NCI-H2196 treated with DMSO at 0.1 percent for 48 hours (cell line): ENCODE data around the gene RRP9.

Experiments used
- DNase-seq: peaks from one replicate; lab custom pipeline; 2025; ENCODE audit not compliant: unreplicated experiment; lab: John Stamatoyannopoulos, UW

RRP9 gene

DNA sequence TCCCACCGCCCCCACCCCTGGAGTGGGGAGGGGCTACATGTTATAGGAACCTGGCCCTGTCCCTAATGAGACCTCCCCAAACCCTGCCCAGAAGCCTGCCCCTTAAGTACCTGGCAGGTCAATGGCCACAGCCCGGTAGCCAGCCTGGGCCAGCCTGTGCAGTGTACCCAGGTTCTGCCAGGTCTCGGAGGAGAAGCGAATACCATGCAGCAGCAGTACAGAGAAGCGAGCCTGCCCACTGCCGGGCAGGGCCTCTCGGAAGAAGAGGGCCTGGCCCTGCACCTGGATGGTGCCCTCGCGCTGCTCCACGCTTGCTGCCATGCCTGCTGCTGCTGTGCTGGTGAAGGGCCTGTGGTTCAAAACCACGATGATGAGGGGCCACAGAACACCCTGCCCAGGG is 29.6 kb upstream of the RRP9 start:
- DNase-seq: no peak

GRCh38 chr3:51970606-51971300 is 29.0 kb upstream of the RRP9 start:
- DNase-seq: no peak

- DNase-seq: no peak
Measured at GRCh38 chr3:51969841-51970240, 28.1 kb upstream of the RRP9 start.

DNA sequence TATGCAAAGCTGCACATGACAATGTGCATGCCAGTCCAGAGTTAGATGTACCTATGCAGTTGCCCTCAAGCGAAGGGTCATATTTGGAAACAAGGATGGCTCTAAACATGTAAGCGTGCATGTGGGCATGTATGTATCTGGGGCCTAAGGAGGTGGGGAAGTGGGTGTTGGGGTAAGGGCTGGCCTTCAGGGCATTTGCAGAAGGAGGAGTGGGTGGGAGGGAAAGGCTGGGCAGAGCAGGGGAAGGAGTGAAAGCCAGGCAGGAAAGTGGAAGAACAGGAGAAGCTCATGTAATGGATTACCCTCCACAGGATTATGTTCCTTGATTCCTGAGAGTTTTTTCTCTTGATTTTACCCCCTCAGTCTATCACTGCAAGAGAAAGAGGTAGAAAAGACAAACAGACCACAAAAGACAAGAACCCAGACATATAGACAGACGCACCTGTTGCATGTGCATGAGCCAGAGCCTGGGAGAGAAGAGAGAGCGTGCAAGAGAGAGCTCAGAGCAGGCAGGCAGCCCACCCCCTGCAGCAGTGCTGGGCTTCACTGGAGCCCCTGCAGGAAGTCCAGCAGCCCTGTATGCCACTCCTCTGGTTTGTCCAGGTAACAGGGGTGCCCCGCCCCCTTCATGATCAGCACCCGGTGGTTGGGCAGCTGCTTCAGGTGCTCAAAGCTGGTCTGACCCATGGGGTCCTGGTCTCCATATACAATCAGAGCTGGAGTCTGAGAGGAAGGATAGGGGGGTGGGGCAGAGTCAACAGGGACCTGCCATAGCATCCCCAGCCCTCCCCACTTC is 27.4 kb upstream of the RRP9 start:
- no peak for DNase-seq

GRCh38 chr3:51968170-51968775 is 26.6 kb upstream of the RRP9 start:
- no peak for DNase-seq

- no peak for DNase-seq
Measured at GRCh38 chr3:51967384-51968169, 25.9 kb upstream of the RRP9 start, which contains the start of gene PCBP4. Gene PCBP4 (minus strand): TSS chr3:51967454. CDS start chr3:51961240, 6,214 bp downstream.

GRCh38 chr3:51966922-51967383 is 25.2 kb upstream of the RRP9 start:
- DNase-seq: no peak

DNA sequence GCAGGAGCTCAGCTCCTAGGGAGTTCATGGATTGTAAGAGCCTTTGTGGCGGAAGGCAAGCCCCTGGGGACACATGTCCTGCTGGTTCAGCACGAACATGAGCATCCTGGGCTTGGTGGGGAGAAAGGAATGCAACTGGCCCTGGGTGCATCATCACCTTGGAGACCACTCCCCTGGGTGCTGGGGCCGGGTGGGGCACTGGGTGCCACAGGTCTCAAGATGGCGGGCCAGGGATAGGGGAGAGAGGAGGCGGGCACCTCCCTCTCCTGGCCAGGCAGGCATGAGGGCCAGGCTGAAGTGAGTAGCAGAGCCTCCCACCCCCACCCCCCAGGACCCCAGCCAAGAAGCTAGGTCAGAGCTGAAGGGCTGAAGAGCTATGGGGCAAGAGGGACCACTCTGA is 24.8 kb upstream of the RRP9 start:
- DNase-seq: no peak

- DNase-seq: no peak
Measured at GRCh38 chr3:51966016-51966415, 24.3 kb upstream of the RRP9 start.

- no peak for DNase-seq
Measured at GRCh38 chr3:51964521-51964920, 22.8 kb upstream of the RRP9 start.

DNA sequence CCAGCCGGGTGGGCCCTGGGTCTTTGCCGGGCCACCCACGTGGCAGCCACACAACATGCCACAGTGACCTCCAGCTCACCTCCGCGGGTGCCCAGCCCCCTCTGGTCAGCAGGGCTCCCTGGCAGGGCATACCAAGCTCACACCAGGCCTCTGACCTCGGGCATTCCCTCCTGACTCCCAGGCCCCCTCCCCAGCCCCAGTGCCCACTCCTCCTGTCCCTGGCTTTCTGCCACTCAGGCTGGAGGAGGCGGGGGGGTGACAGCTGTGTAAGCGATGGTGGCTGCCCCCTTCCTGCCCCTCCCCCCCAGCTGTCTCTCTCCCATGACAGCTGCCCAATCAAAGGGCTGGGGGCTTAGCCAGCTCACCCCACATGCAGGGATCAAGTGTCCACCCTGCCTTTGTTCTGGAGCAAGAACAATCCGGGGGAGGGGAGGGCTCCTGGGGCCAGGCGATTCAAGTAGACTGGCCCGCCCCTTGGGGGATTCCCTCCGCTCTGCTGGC is 22.3 kb upstream of the RRP9 start:
- no peak for DNase-seq

- no peak for DNase-seq
Measured at GRCh38 chr3:51962854-51963530, 21.3 kb upstream of the RRP9 start.

- no peak for DNase-seq
Measured at GRCh38 chr3:51961602-51962569, 20.2 kb upstream of the RRP9 start.

DNA sequence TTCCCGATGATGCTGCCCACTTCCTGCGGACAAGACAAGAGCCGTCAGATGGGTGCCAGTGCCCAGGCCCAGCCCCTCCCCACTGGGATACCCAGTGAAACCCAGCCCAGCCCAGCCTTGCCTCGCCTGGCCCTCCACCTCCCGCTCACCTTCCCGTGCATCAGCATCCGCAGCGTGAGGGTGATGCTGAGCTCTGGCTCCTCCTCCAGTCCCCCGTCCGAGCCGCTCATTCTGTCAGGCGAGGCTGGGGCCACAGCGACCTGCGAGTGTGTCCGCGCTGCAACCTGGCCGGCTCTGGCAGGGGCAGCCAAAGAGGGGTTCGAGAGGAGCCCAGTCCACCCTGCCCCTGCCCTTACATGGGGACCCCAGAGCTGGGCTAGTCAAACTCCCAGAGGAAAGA is 19.3 kb upstream of the RRP9 start:
- DNase-seq: no peak

DNA sequence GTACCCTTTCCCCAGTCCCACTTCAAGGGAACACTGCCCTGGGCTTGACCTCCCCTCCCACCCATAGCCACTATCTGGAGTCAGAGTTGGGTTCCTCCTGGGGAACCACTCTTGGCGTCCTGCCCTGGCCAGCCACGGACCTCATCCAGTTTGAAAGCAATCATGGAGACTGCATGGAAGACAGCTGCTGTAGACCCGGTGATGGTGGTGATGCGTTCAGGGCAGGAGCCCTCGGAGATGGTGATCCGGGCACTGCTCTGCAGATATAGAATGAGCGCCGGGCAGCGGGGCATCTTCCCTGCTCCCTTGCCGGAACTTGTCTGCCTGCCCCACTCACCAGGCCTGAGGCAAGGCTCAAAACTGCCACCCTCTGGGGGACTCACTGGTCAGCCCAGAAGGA is 18.7 kb upstream of the RRP9 start:
- DNase-seq: no peak

GRCh38 chr3:51959651-51960050 is 17.9 kb upstream of the RRP9 start:
- no peak for DNase-seq

DNA sequence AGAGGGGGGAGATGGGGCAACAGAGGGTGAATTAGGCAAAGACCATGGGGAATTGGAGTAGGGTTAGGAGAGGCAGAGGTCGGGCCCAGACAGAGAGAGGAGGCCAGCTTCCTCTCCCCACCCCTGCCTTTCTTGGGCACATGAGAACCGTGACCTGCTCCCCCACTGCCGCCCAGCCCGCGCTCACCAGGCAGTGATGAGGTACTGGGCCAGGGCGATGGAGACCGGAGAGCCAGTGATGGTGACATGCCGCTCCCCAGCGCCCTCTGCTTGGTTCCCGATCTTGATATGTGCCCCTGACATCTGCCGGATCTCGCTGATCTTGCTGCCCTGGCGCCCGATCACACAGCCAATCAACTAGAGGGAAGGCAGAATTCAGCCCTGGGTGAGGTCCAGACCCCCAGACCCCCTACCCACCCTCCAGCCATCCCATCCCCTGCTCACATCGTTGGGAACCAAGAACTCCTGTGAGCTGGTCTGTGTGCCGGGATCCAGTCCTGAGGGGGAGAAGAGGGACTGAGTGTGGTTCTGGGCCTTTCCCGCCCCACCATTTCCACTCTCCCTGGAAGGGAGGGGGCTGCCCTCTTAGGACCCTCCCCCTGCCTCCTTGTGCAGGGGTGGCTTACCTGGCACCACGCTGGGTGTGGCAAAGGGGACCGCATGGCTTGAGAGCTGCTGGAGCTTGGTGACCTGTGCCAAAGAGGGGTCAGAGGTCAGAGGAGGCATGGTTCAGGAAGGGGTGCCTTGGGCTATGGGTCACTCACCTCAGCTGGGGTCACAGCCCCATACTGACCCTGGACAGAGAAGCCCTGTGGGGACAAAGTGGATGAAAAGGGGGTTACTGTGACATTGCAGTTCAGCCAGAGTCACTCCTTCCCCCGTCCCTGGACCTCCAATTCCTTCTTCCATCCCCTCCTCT is 17.2 kb upstream of the RRP9 start:
- DNase-seq: no peak

DNA sequence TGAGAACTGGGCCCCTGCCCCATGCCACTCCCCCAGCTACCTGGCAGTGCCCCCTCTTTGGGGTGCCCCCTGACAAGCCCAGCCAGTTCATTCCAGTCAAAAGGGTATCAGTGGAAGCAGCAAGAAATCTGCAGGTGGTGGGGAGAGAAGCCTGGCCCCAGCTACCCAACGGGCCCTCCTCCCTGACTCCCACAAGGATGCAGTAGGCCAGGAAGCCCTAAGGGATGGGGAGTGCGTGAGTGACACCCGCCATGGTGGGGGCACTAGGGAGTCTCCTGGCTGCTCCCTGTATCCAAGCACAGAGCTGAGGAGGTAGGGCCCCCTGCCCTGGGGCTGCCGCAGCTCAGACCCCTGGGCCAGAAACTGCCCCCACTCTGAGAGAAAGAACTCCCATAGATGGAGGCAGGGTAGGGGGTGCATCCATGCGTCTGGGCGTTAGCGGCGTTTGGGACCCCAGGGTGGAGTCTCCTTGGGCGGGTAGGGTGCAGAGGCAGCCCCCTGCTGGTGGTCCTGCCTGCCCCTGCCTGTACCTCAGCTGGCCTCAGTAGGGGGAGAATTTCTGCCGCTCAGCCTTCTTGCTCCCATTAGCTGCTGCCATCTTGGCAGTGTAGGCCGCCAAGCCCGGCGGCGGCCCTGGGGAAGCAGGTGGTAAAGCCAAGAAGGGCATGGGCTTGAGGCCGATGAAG is 16.0 kb upstream of the RRP9 start:
- DNase-seq: no peak
